ENCODE results near the gene STK17B.

- no peak for TF ChIP-seq CTCF (optimal IDR thresholded peaks at IDR 0.05 in 1 of 3, IDR thresholded peaks at IDR 0.05 in 1 of 3, conservative IDR thresholded peaks at IDR 0.05 in 1 of 3; ENCODE audit: extremely low read depth in 1 of 3, insufficient read depth in 2 of 3, low read length in 3 of 3)
- TF ChIP-seq EZH2 (IDR thresholded peaks at IDR 0.05; ENCODE audit: low read length): no peak
These were observed 28.6 kb downstream of the STK17B start for GRCh38 chr2:196142825-196143224.

Data from keratinocyte (primary cell).